GM20000 (cell line): ENCODE results near the gene PAFAH1B1.
"Not testable (repeated sequence)": the region's sequence is repeated elsewhere in the genome, so short reads cannot be mapped to it uniquely, and the experiment has no call there.

Experiments used
- DNase-seq: peaks from one replicate; pipeline ENCODE4 v3.0.0; 2012; ENCODE audit warnings: low spot score
- CTCF ChIP-seq: IDR thresholded peaks from 2 replicates; pipeline ENCODE4 v1.5.1; 2012; ENCODE audit warnings: mild to moderate bottlenecking, control low read depth; ENCODE audit errors: extremely low read depth, missing control alignments

PAFAH1B1 gene

GRCh38 chr17:2592971-2593820, at the start of gene PAFAH1B1:
PAFAH1B1 (plus strand) TSS chr17:2593654; CDS start chr17:2638289, 44,635 bp downstream.
- TF ChIP-seq CTCF: peak; percentile 26
- peak; percentile 98 for DNase-seq

- no peak for TF ChIP-seq CTCF
- no peak for DNase-seq
These were observed 48.1 kb upstream of the PAFAH1B1 start for GRCh38 chr17:2545393-2545792.

GRCh38 chr17:2547176-2547575, 46.3 kb upstream of the PAFAH1B1 start:
- DNase-seq: no peak
- TF ChIP-seq CTCF: no peak

GRCh38 chr17:2548026-2548425, 45.4 kb upstream of the PAFAH1B1 start:
- not testable (repeated sequence) for DNase-seq

- no peak for DNase-seq
- no peak for TF ChIP-seq CTCF
These were observed 43.9 kb upstream of the PAFAH1B1 start for GRCh38 chr17:2549392-2550211.

GRCh38 chr17:2551493-2551892, 42.0 kb upstream of the PAFAH1B1 start:
- DNase-seq: no peak
- TF ChIP-seq CTCF: no peak

GRCh38 chr17:2551928-2552327, 41.5 kb upstream of the PAFAH1B1 start:
- no peak for TF ChIP-seq CTCF
- no peak for DNase-seq

GRCh38 chr17:2560658-2561057, 32.8 kb upstream of the PAFAH1B1 start:
- TF ChIP-seq CTCF: no peak
- DNase-seq: no peak
